Keratinocyte (primary cell): Measurements from ENCODE around the gene TXLNB. TPM values are rescaled to one million over a fixed set of nuclear protein-coding genes. Genes with fewer than 3 reads are reported as not detected.
A peak's percentile ranks its signal among the peaks of the same experiment; 100 is the strongest.

Experiments
- DNase-seq: peaks from one replicate; pipeline ENCODE4 v3.0.0-alpha.2; 2011; ENCODE audit warnings: low read depth, missing footprints, low spot score
- FAIRE-seq: peaks from 2 replicates; lab custom pipeline; 2011; peaks lifted over from hg19 to GRCh38; lab: Jason Lieb, UNC
- H2AFZ ChIP-seq: 2 replicates; pipeline ENCODE4 v1.6.0; 2012; ENCODE audit warnings: low read length, control low read depth, inconsistent platforms; ENCODE audit not compliant: control insufficient read depth
- H3K27ac ChIP-seq: 2 replicates; pipeline ENCODE4 v1.5.1; 2011; ENCODE audit warnings: low read length; ENCODE audit not compliant: control insufficient read depth, insufficient read depth
- H3K27me3 ChIP-seq: 3 replicates; pipeline ENCODE4 v1.6.0; 2011; ENCODE audit warnings: low read length; ENCODE audit not compliant: control insufficient read depth, insufficient read depth; ENCODE audit errors: extremely low read depth
- H3K36me3 ChIP-seq, 2 experiments: 2 replicates in 1 of 2; 3 replicates in 1 of 2; pipeline ENCODE4 v1.5.1; 2011; ENCODE audit warnings: low read length in 2 of 2, mild to moderate bottlenecking in 1 of 2; ENCODE audit not compliant: control insufficient read depth in 2 of 2, insufficient read depth in 2 of 2; ENCODE audit errors: extremely low read depth in 1 of 2
- H3K4me1 ChIP-seq: 3 replicates; pipeline ENCODE4 v1.5.1; 2011; ENCODE audit warnings: low read length; ENCODE audit not compliant: control insufficient read depth, insufficient read depth; ENCODE audit errors: extremely low read depth
- H3K4me2 ChIP-seq: 3 replicates; pipeline ENCODE4 v1.6.0; 2011; ENCODE audit warnings: low read depth, low read length; ENCODE audit not compliant: control insufficient read depth, insufficient read depth; ENCODE audit errors: extremely low read depth
- H3K4me3 ChIP-seq, 3 experiments: fragments of 200-600 bp in 1 of 3; sonication (generic) in 1 of 3; 2 replicates in 2 of 3; 3 replicates in 1 of 3; pipeline ENCODE4 v1.5.1; 2011 to 2016; ENCODE audit warnings: low read length in 3 of 3, mild to moderate bottlenecking in 3 of 3, control low read depth in 2 of 3, inconsistent platforms in 1 of 3, low read depth in 1 of 3, mixed read lengths in 1 of 3, mixed run types in 1 of 3, moderate library complexity in 1 of 3; ENCODE audit not compliant: control insufficient read depth in 2 of 3, insufficient read depth in 2 of 3; ENCODE audit errors: extremely low read depth in 1 of 3
- H3K79me2 ChIP-seq: 2 replicates; pipeline ENCODE4 v1.6.0; 2012; ENCODE audit warnings: low read length; ENCODE audit not compliant: control insufficient read depth, insufficient read depth
- H3K9ac ChIP-seq: 3 replicates; pipeline ENCODE4 v1.6.0; 2011; ENCODE audit warnings: low read length; ENCODE audit not compliant: control insufficient read depth, insufficient read depth; ENCODE audit errors: extremely low read depth
- H3K9me1 ChIP-seq: 3 replicates; pipeline ENCODE4 v1.6.0; 2011; ENCODE audit warnings: low read length; ENCODE audit not compliant: control insufficient read depth, insufficient read depth; ENCODE audit errors: extremely low read depth
- H3K9me3 ChIP-seq: 2 replicates; pipeline ENCODE4 v1.5.1; 2012; ENCODE audit warnings: low read depth, low read length; ENCODE audit not compliant: control insufficient read depth
- H4K20me1 ChIP-seq: 3 replicates; pipeline ENCODE4 v1.6.0; 2011; ENCODE audit warnings: low read length; ENCODE audit not compliant: control insufficient read depth, insufficient read depth; ENCODE audit errors: extremely low read depth
- CTCF ChIP-seq, 3 experiments: IDR thresholded peaks in 1 of 3; conservative IDR thresholded peaks in 1 of 3; optimal IDR thresholded peaks in 1 of 3; 2 replicates in 2 of 3; 3 replicates in 1 of 3; pipeline versions ENCODE3 to v1.5.1; 2011; ENCODE audit warnings: low read length in 3 of 3, mild to moderate bottlenecking in 3 of 3, moderate library complexity in 2 of 3, control low read depth in 1 of 3, inconsistent platforms in 1 of 3; ENCODE audit not compliant: insufficient read depth in 2 of 3; ENCODE audit errors: extremely low read depth in 1 of 3
- EZH2 ChIP-seq: IDR thresholded peaks from one replicate; pipeline ENCODE4 v1.6.1; 2012; ENCODE audit warnings: inconsistent platforms, mild to moderate bottlenecking, low read length, moderate library complexity
- dilution Hi-C: fragments of 300-500 bp; cut with MboI; formaldehyde crosslinking; loops from one replicate; pipeline ENCODE4 v1.7.0; 2020; ENCODE audit warnings: low sequenced_read_pairs; ENCODE audit not compliant: extremely low pct_ligation_motif_present
- polyA plus RNA-seq, 5 experiments: library from polyadenylated mRNA; depleted of rRNA in 3 of 5; stranded (reverse) in 3 of 5; stranded (forward) in 1 of 5; unstranded in 1 of 5; fragments of >200 nt; gene quantifications; 1 replicate in 1 of 5; 2 replicates in 3 of 5; 3 replicates in 1 of 5; pipeline versions ENCODE4 v1.2.1 to v1.2.3, GENCODE V29; 2011 to 2012; ENCODE audit warnings: missing spikeins in 2 of 5, low read depth in 1 of 5, low replicate concordance in 1 of 5

TXLNB gene
- polyA plus RNA-seq, 1 donor (not counting 4 experiments of a cell fraction or from before 2014, with no cell fraction given): 0.03 TPM

GRCh38 chr6:139250296-139251044, 41.3 kb downstream of the TXLNB start:
- no peaks in the 10 kb centered on the region for H3K79me2 ChIP-seq
- no peak overlapping the region for H2AFZ ChIP-seq
- no peak overlapping the region for H3K4me3 ChIP-seq
- no peaks in the 10 kb centered on the region for H3K36me3 ChIP-seq
- H3K27me3 ChIP-seq: no peaks in the 10 kb centered on the region
- no peak overlapping the region for H3K9ac ChIP-seq
- dilution Hi-C loops: no loop called here
- DNase-seq (peak; percentile 9), FAIRE-seq (peak; percentile 85)
- H3K4me2 ChIP-seq: no peak overlapping the region
- no peak for TF ChIP-seq EZH2
- peak; percentile 80 to 88 (median 85) for TF ChIP-seq CTCF (optimal IDR thresholded peaks at IDR 0.05 in 1 of 3, IDR thresholded peaks at IDR 0.05 in 1 of 3, conservative IDR thresholded peaks at IDR 0.05 in 1 of 3; ENCODE audit: extremely low read depth in 1 of 3, insufficient read depth in 2 of 3, low read length in 3 of 3)
- no peaks in the 10 kb centered on the region for H3K4me1 ChIP-seq
- no peak overlapping the region for H3K27ac ChIP-seq
- H3K9me1 ChIP-seq: no peaks in the 10 kb centered on the region
- H4K20me1 ChIP-seq: no peaks in the 10 kb centered on the region
- H3K9me3 ChIP-seq: no peaks in the 10 kb centered on the region

- Histone ChIP-seq H3K9me1 (no peaks in the 10 kb centered on the region), H2AFZ (no peak overlapping the region), H3K27ac (no peak overlapping the region), H3K9ac (no peak overlapping the region), H3K9me3 (no peaks in the 10 kb centered on the region), H4K20me1 (no peaks in the 10 kb centered on the region), H3K4me2 (no peak overlapping the region), H3K79me2 (no peaks in the 10 kb centered on the region), H3K4me3 (no peak overlapping the region), H3K4me1 (no peaks in the 10 kb centered on the region), H3K36me3 (no peaks in the 10 kb centered on the region), H3K27me3 (no peaks in the 10 kb centered on the region)
- TF ChIP-seq CTCF (optimal IDR thresholded peaks at IDR 0.05 in 1 of 3, IDR thresholded peaks at IDR 0.05 in 1 of 3, conservative IDR thresholded peaks at IDR 0.05 in 1 of 3; ENCODE audit: extremely low read depth in 1 of 3, insufficient read depth in 2 of 3, low read length in 3 of 3): no peak
- no peak for TF ChIP-seq EZH2
- no peak for FAIRE-seq
- no peak for DNase-seq
- dilution Hi-C loops: no loop called here
These were observed 42.4 kb downstream of the TXLNB start for GRCh38 chr6:139249395-139249794.
